ENCODE data around the gene IGF2.

The IGF2 gene

GRCh38 chr11:2185324-2186085 is 46.3 kb upstream of the IGF2 start (continued):
- TF ChIP-seq ZNF148 (tag by site-specific recombination; IDR thresholded peaks at IDR 0.05; ENCODE audit: borderline replicate concordance) (no peak), ZNF639 (tag by site-specific recombination; IDR thresholded peaks at IDR 0.05) (no peak)

DNA sequence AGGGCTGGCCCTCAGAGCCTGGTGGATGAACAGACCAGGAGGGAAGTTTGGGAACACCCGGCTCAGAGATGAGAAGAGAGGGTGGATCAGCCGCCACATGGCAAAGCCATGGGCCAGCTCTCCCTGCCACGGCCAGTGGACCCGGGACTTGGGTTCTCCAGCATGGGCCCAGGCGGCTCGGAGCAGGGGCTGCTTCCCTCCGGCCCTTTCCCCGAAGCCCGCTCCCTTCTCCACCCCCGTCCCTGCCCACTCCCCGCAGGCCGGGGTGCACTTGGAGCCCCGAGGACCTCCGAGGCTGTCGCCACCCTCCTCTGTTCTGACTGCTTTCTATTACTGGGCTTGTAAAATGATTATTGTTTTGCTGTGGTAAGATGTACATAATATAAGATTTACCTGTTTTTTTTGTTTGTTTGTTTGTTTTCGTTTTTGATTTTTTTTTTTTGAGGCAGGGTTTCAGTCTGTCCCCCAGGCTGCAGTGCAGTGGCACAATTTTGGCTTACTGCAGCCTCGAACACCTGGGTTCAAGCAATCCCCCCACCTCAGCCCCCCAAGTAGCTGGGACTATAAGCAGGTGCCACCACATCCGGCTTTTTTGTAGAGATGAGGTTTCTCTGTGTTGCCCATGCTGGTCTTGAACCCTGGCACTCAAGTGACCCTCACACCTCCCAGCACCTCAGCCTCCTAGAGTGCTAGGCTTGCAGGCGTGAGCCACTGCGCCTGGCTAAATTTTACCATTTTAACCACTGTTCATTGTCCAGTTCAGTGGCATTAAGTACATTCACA is 43.7 kb upstream of the IGF2 start:
- ChIA-PET POLR2A (no interaction called here), CTCF (interaction anchor here (0.6 kb wide), 1 partner anchor 489 kb away, joined by 3 read pairs; no protein-coding TSS in a partner anchor)
- Histone ChIP-seq H3K4me3 (ENCODE audit: low read depth, low read length) (no peak overlapping the region), H3K9me3 (ENCODE audit: control insufficient read depth, insufficient read depth, low read depth, low read length) (no peaks in the 10 kb centered on the region), H3K4me1 (ENCODE audit: control insufficient read depth, insufficient read depth, low read length) (no peaks in the 10 kb centered on the region), H3K36me3 (ENCODE audit: control insufficient read depth in 2 of 2, insufficient read depth in 1 of 2, low read length in 2 of 2) (no peaks in the 10 kb centered on the region), H3K27ac (ENCODE audit: extremely low read depth, low read depth, low read length) (no peak overlapping the region)
- TF ChIP-seq ZNF521 (tag by site-specific recombination; IDR thresholded peaks at IDR 0.05) (no peak), ZNF623 (tag by site-specific recombination; IDR thresholded peaks at IDR 0.05) (no peak), ZNF341 (tag by site-specific recombination; IDR thresholded peaks at IDR 0.05; ENCODE audit: low read depth) (0 out of 2 replicates have a peak, but pooled peaks have one; percentile 19), ZNF626 (tag by site-specific recombination; IDR thresholded peaks at IDR 0.05) (no peak)

DNA sequence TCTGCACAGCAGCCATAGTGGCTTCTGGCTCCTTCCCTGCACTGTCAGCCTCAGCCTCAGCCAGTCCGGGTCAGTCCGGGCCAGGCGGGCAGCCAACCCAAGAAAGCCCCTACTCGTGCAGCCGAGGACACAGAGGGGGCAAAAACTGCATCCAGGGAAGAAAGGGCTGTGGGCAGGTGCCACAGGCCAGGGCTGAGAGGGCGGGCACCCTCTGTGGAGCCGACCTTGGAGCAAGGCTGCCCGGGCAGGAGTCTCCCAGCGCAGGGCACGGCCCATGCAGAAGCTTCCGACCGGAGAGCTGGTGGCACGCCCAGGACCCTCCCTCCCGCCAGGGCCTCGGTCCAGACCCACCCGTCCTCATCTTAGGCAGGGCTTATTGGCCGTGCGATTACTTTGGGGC is 42.9 kb upstream of the IGF2 start:
- no peak for TF ChIP-seq SCRT1 (tag by site-specific recombination; IDR thresholded peaks at IDR 0.05; ENCODE audit: borderline replicate concordance)
- TF ChIP-seq MZF1 (tag by site-specific recombination; IDR thresholded peaks at IDR 0.05; ENCODE audit: borderline replicate concordance), result no peak
- TF ChIP-seq ZNF223 (tag by site-specific recombination; IDR thresholded peaks at IDR 0.05), result no peak
- no peak for TF ChIP-seq ZNF416 (tag by site-specific recombination; IDR thresholded peaks at IDR 0.05)
- TF ChIP-seq ZNF221 (tag by site-specific recombination; IDR thresholded peaks at IDR 0.05; ENCODE audit: borderline replicate concordance), result no peak
- TF ChIP-seq ZNF777 (tag by site-specific recombination; IDR thresholded peaks at IDR 0.05; ENCODE audit: borderline replicate concordance), result no peak
- no peak for TF ChIP-seq ZBTB44 (tag by site-specific recombination; IDR thresholded peaks at IDR 0.05)
- no peak for TF ChIP-seq ZNF558 (tag by site-specific recombination; IDR thresholded peaks at IDR 0.05)
- no peak for TF ChIP-seq ZNF837 (tag by site-specific recombination; IDR thresholded peaks at IDR 0.05)
- no peak for TF ChIP-seq ZNF133 (tag by site-specific recombination; IDR thresholded peaks at IDR 0.05)
- no peak for TF ChIP-seq ZNF776 (tag by site-specific recombination; IDR thresholded peaks at IDR 0.05; ENCODE audit: borderline replicate concordance)
- no peak for TF ChIP-seq ZNF169 (tag by site-specific recombination; IDR thresholded peaks at IDR 0.05)
- no peak for TF ChIP-seq ZNF791 (tag by site-specific recombination; IDR thresholded peaks at IDR 0.05)
- TF ChIP-seq KLF10 (tag by site-specific recombination; IDR thresholded peaks at IDR 0.05), result no peak
- TF ChIP-seq ZNF274 (IDR thresholded peaks at IDR 0.05; ENCODE audit: low read length), result no peak
- no peak for TF ChIP-seq ZNF274 (tag by site-specific recombination; IDR thresholded peaks at IDR 0.05; ENCODE audit: borderline replicate concordance)
- TF ChIP-seq ZNF596 (tag by site-specific recombination; IDR thresholded peaks at IDR 0.05), result no peak
- TF ChIP-seq ZNF362 (tag by site-specific recombination; IDR thresholded peaks at IDR 0.05), result no peak
- no peak for TF ChIP-seq ZNF521 (tag by site-specific recombination; IDR thresholded peaks at IDR 0.05)
- no peak for TF ChIP-seq ZFHX2 (tag by site-specific recombination; conservative IDR thresholded peaks at IDR 0.05)
- CTCF ChIA-PET, result interaction anchor here (0.7 kb wide), 2 partner anchors 18 to 655 kb away, joined by 4 to 5 read pairs; no protein-coding TSS in a partner anchor
- H3K27ac ChIP-seq (ENCODE audit: extremely low read depth, low read depth, low read length), result no peak overlapping the region

More for the DNA sequence above, 42.9 kb upstream of the IGF2 start:
- Histone ChIP-seq H3K4me1 (ENCODE audit: control insufficient read depth, insufficient read depth, low read length) (no peaks in the 10 kb centered on the region), H3K9me3 (ENCODE audit: control insufficient read depth, insufficient read depth, low read depth, low read length) (no peaks in the 10 kb centered on the region), H3K36me3 (ENCODE audit: control insufficient read depth in 2 of 2, insufficient read depth in 1 of 2, low read length in 2 of 2) (no peaks in the 10 kb centered on the region), H3K4me3 (ENCODE audit: low read depth, low read length) (no peak overlapping the region)
- POLR2A ChIA-PET, result no interaction called here

All from HEK293 (cell line).